Endometrial microvascular endothelial cells (primary cell): ENCODE results near the gene CDC14A. TPM values are rescaled to one million over a fixed set of nuclear protein-coding genes. Genes with fewer than 3 reads are reported as not detected.
"Not testable (repeated sequence)": the region's sequence is repeated elsewhere in the genome, so short reads cannot be mapped to it uniquely, and the experiment has no call there.

ENCODE experiments used
- in situ Hi-C: cut with HindIII; loops from 2 replicates; pipeline ENCODE4 v1.10.0; 2017; ENCODE audit warnings: low sequenced_read_pairs, low pct_unique_long_range_greater_than_20kb; ENCODE audit errors: inconsistent ontology term
- total RNA-seq: library from RNA; depleted of rRNA; stranded (reverse); fragments of >200 nt; gene quantifications from one replicate; pipeline ENCODE4 v1.2.3, GENCODE V29; 2015; ENCODE audit errors: inconsistent ontology term

The CDC14A gene
- 10.0 TPM for total RNA-seq

GRCh38 chr1:100352267-100353070, at the start of gene CDC14A:
TSS of gene CDC14A (plus strand) at chr1:100352506. CDS start at chr1:100352955, 449 bp downstream.
- in situ Hi-C loops: no loop called here

GRCh38 chr1:100302739-100303138, 49.6 kb upstream of the CDC14A start:
- in situ Hi-C loops: no loop called here

- in situ Hi-C loops: no loop called here
Observed at GRCh38 chr1:100304227-100304626, 48.1 kb upstream of the CDC14A start.

GRCh38 chr1:100304921-100305320, 47.4 kb upstream of the CDC14A start:
- in situ Hi-C loops: no loop called here

- in situ Hi-C loops: no loop called here
Observed at GRCh38 chr1:100305954-100306353, 46.4 kb upstream of the CDC14A start.

- in situ Hi-C loops: no loop called here
Observed at GRCh38 chr1:100306735-100307313, 45.5 kb upstream of the CDC14A start.

GRCh38 chr1:100308777-100309176, 43.5 kb upstream of the CDC14A start:
- in situ Hi-C loops: no loop called here

GRCh38 chr1:100309863-100310262, 42.4 kb upstream of the CDC14A start:
- in situ Hi-C loops: no loop called here

GRCh38 chr1:100313382-100313781, 38.9 kb upstream of the CDC14A start:
- in situ Hi-C loops: no loop called here

GRCh38 chr1:100316622-100317021, 35.7 kb upstream of the CDC14A start:
- in situ Hi-C loops: no loop called here

- in situ Hi-C loops: no loop called here
Observed at GRCh38 chr1:100320311-100321099, 31.8 kb upstream of the CDC14A start.

GRCh38 chr1:100321100-100321493, 31.2 kb upstream of the CDC14A start:
- in situ Hi-C loops: no loop called here

GRCh38 chr1:100321506-100321905, 30.8 kb upstream of the CDC14A start:
- in situ Hi-C loops: no loop called here

GRCh38 chr1:100322436-100323211, 29.7 kb upstream of the CDC14A start:
- in situ Hi-C loops: no loop called here

GRCh38 chr1:100323419-100324106, 28.7 kb upstream of the CDC14A start:
- in situ Hi-C loops: no loop called here

- in situ Hi-C loops: no loop called here
Observed at GRCh38 chr1:100325415-100326324, 26.6 kb upstream of the CDC14A start.

- in situ Hi-C loops: not testable (repeated sequence)
Observed at GRCh38 chr1:100326325-100326670, 26.0 kb upstream of the CDC14A start.

- in situ Hi-C loops: no loop called here
Observed at GRCh38 chr1:100328133-100328532, 24.2 kb upstream of the CDC14A start.
